SK-N-SH (cell line): ENCODE results near the gene NSUN4.

Experiments
- CTCF ChIP-seq: fragments of 200-600 bp; sonication (generic); IDR thresholded peaks from 2 replicates; pipeline ENCODE4 v1.6.1; 2017; ENCODE audit warnings: antibody characterized with exemption, mild to moderate bottlenecking, moderate library complexity
- EP300 ChIP-seq, 2 experiments: IDR thresholded peaks; 2 replicates each; pipeline versions ENCODE4 v1.4.0 to v1.6.1; 2012; ENCODE audit warnings: borderline replicate concordance in 1 of 2, low read depth in 1 of 2, low read length in 1 of 2
- FOSL2 ChIP-seq: IDR thresholded peaks from 2 replicates; pipeline ENCODE4 v1.4.0; 2012; ENCODE audit warnings: low read depth, mild to moderate bottlenecking, moderate library complexity, borderline replicate concordance
- JUND ChIP-seq: IDR thresholded peaks from 2 replicates; pipeline ENCODE4 v1.4.0; 2012
- MAX ChIP-seq: IDR thresholded peaks from 2 replicates; pipeline ENCODE4 v1.4.0; 2012; ENCODE audit warnings: low read depth
- MXI1 ChIP-seq: IDR thresholded peaks from 2 replicates; pipeline ENCODE4 v1.6.1; 2012; ENCODE audit warnings: mild to moderate bottlenecking, low read depth, low read length, improper control_type of control experiment
- REST ChIP-seq: IDR thresholded peaks from 2 replicates; pipeline ENCODE4 v1.6.1; 2012; ENCODE audit warnings: mild to moderate bottlenecking, low read depth, low read length, moderate library complexity

GRCh38 chr1:46300673-46301405 lies 39.8 kb upstream of the NSUN4 start:
- TF ChIP-seq MAX (no peak), MXI1 (no peak), FOSL2 (no peak), CTCF (no peak), EP300 (IDR thresholded peaks at IDR 0.05; ENCODE audit: borderline replicate concordance in 1 of 2, low read depth in 1 of 2, low read length in 1 of 2) (no peak), REST (no peak), JUND (no peak)
